NB4 (cell line): ENCODE data around the gene RFX4.

Experiments
- DNase-seq: peaks from one replicate; pipeline ENCODE4 v3.0.0; 2010; ENCODE audit warnings: low read depth
- H3K4me3 ChIP-seq: one replicate; pipeline ENCODE4 v1.5.1; 2011; ENCODE audit warnings: mild to moderate bottlenecking, low read depth, low read length, moderate library complexity
- CTCF ChIP-seq: IDR thresholded peaks from one replicate; pipeline ENCODE4 v1.5.1; 2012; ENCODE audit warnings: low read depth, low read length
- MAX ChIP-seq: IDR thresholded peaks from 2 replicates; pipeline ENCODE4 v1.6.1; 2011; ENCODE audit warnings: low read depth, low read length
- MYC ChIP-seq: IDR thresholded peaks from 2 replicates; pipeline ENCODE4 v1.6.1; 2011; ENCODE audit warnings: low read depth, low read length
- POLR2A ChIP-seq: IDR thresholded peaks from 2 replicates; pipeline ENCODE4 v1.6.1; 2011; ENCODE audit warnings: mild to moderate bottlenecking; ENCODE audit not compliant: insufficient read length; ENCODE audit errors: extremely low read depth

RFX4 gene

GRCh38 chr12:106652510-106653015, 69.8 kb downstream of the RFX4 start:
- no peak overlapping the region for H3K4me3 ChIP-seq
- DNase-seq = no peak
- TF ChIP-seq MAX (no peak), CTCF (no peak), MYC (no peak), POLR2A (no peak)

GRCh38 chr12:106655577-106655976, 72.8 kb downstream of the RFX4 start:
- DNase-seq = no peak
- TF ChIP-seq MAX (no peak), MYC (no peak), POLR2A (no peak), CTCF (no peak)
- H3K4me3 ChIP-seq = no peak overlapping the region

GRCh38 chr12:106657488-106657887, 74.7 kb downstream of the RFX4 start:
- TF ChIP-seq POLR2A = no peak
- TF ChIP-seq MAX = no peak
- no peak for TF ChIP-seq CTCF
- no peak for TF ChIP-seq MYC
- H3K4me3 ChIP-seq = no peak overlapping the region
- DNase-seq = no peak

- no peak for DNase-seq
- TF ChIP-seq MAX = no peak
- no peak for TF ChIP-seq POLR2A
- no peak for TF ChIP-seq CTCF
- TF ChIP-seq MYC = no peak
- H3K4me3 ChIP-seq = no peak overlapping the region
Observed at GRCh38 chr12:106663385-106663784, 80.6 kb downstream of the RFX4 start.

GRCh38 chr12:106669216-106669615, 86.4 kb downstream of the RFX4 start:
- no peak for DNase-seq
- TF ChIP-seq MYC (no peak), POLR2A (no peak), CTCF (no peak), MAX (no peak)
- no peak overlapping the region for H3K4me3 ChIP-seq

GRCh38 chr12:106670131-106670530, 87.3 kb downstream of the RFX4 start:
- DNase-seq = no peak
- no peak overlapping the region for H3K4me3 ChIP-seq

More at GRCh38 chr12:106670131-106670530, 87.3 kb downstream of the RFX4 start:
- no peak for TF ChIP-seq CTCF
- TF ChIP-seq MAX = no peak
- no peak for TF ChIP-seq MYC
- no peak for TF ChIP-seq POLR2A
